Measurements from ENCODE around the gene B4GALNT4.

- no peak for TF ChIP-seq CTCF (IDR thresholded peaks at IDR 0.05)
- no peak for TF ChIP-seq POLR2A (IDR thresholded peaks at IDR 0.05)
Measured at GRCh38 chr11:400241-400689, 31.0 kb downstream of the B4GALNT4 start.
